GM21786 (cell line): ENCODE results near the gene SLC34A1.

Experiments
- ATAC-seq: cut with Tn5 transposase; IDR thresholded peaks from one replicate; pipeline ENCODE4 v1.9.1; 2021; ENCODE audit not compliant: unreplicated experiment

Gene SLC34A1

GRCh38 chr5:177385720-177386119 is 1.5 kb downstream of the SLC34A1 start:
- no peak for ATAC-seq

GRCh38 chr5:177386542-177386941 is 2.3 kb downstream of the SLC34A1 start:
- no peak for ATAC-seq

- no peak for ATAC-seq
Measured at GRCh38 chr5:177387405-177387804, 3.2 kb downstream of the SLC34A1 start.

GRCh38 chr5:177388521-177389052 is 4.4 kb downstream of the SLC34A1 start:
- ATAC-seq, result no peak

- ATAC-seq, result peak; percentile 54
Measured at GRCh38 chr5:177389241-177390169, 5.3 kb downstream of the SLC34A1 start.

GRCh38 chr5:177390363-177391300 is 6.4 kb downstream of the SLC34A1 start:
- peak; percentile 55 for ATAC-seq

GRCh38 chr5:177392765-177393164 is 8.5 kb downstream of the SLC34A1 start:
- ATAC-seq, result no peak

GRCh38 chr5:177393206-177393765 is 9.1 kb downstream of the SLC34A1 start:
- no peak for ATAC-seq

GRCh38 chr5:177393990-177394389 is 9.8 kb downstream of the SLC34A1 start:
- ATAC-seq, result no peak

- no peak for ATAC-seq
Measured at GRCh38 chr5:177396078-177396477, 11.8 kb downstream of the SLC34A1 start.

GRCh38 chr5:177396807-177397206 is 12.6 kb downstream of the SLC34A1 start:
- ATAC-seq, result no peak

GRCh38 chr5:177397875-177398390 is 13.7 kb downstream of the SLC34A1 start:
- no peak for ATAC-seq

- no peak for ATAC-seq
Measured at GRCh38 chr5:177399997-177400868, 16.0 kb downstream of the SLC34A1 start, which contains the start of gene PFN3. Gene PFN3, minus strand, starts transcription at chr5:177400661. Its CDS starts 85 bp downstream, at chr5:177400576.

GRCh38 chr5:177402271-177403043 is 18.2 kb downstream of the SLC34A1 start:
- ATAC-seq, result no peak

- ATAC-seq, result peak; percentile 19
Measured at GRCh38 chr5:177403102-177403791, 19.0 kb downstream of the SLC34A1 start.

GRCh38 chr5:177403792-177404640 is 19.8 kb downstream of the SLC34A1 start:
- peak; percentile 78 for ATAC-seq

- ATAC-seq, result no peak
Measured at GRCh38 chr5:177404641-177405179, 20.5 kb downstream of the SLC34A1 start.
